ES-I3 (cell line): ENCODE data around the gene DHPS.
A peak's percentile ranks its signal among the peaks of the same experiment; 100 is the strongest.
"Not testable (repeated sequence)": the region's sequence is repeated elsewhere in the genome, so short reads cannot be mapped to it uniquely, and the experiment has no call there.

Experiments
- H3K36me3 ChIP-seq: 2 replicates; pipeline ENCODE4 v1.6.1; 2013; ENCODE audit warnings: mild to moderate bottlenecking, low read length, control low read depth, moderate library complexity; ENCODE audit not compliant: insufficient read depth
- H3K4me1 ChIP-seq: 2 replicates; pipeline ENCODE4 v1.6.1; 2013; ENCODE audit warnings: mild to moderate bottlenecking, control low read depth, low read length; ENCODE audit not compliant: insufficient read depth
- H3K9ac ChIP-seq: 2 replicates; pipeline ENCODE4 v1.6.1; 2013; ENCODE audit warnings: low read depth, mild to moderate bottlenecking, low read length, moderate library complexity
- H3K9me3 ChIP-seq: 2 replicates; pipeline ENCODE4 v1.6.1; 2013; ENCODE audit warnings: mild to moderate bottlenecking, low read length, moderate library complexity; ENCODE audit not compliant: control insufficient read depth, insufficient read depth

Gene DHPS

DNA sequence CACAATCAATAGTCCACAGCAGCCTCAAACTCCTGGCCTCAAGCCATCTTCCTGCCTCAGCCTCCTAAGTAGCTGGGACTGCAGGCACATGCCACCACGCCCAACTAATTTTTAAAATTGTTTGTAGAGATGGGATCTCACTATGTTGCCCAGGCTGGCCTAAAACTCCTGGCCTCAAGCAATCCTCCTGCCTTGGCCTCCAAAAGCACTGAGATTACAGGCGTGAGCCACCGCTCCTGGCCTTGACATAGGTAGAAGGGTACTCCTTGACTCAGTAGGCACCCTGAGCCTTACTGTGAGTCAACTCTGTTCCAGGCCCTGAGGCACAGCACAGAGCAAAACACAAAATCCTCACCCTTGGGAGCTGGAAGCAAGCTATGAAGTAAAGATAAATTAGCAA lies 34.2 kb upstream of the DHPS start:
- Histone ChIP-seq H3K9me3 (no peaks in the 10 kb centered on the region), H3K9ac (no peak overlapping the region), H3K36me3 (peaks cover 27% of the 10 kb centered on the region), H3K4me1 (peaks cover 4% of the 10 kb centered on the region; the same call in 1 of the 2 replicates)

DNA sequence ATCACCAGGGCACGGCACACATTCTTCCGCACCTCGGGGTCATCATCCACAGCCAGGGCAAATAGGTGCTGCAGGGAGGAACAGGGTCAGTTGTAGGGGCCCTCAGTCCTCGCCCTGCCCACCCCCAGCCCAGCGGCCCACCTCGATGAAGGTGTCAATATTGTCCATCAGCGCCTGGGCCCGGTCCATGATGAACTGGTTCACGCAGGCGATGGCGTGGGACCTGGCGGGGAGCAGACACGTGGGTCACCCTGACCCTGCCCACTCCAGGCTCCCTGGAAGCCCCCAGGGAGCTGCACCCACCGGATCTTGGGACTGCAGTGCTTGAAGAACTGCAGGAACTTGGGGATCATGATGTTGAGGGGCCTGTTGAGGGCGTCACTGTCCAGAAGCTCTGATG lies 33.4 kb upstream of the DHPS start:
- Histone ChIP-seq H3K4me1 (peaks cover under 1% of the 10 kb centered on the region; the same call in 1 of the 2 replicates), H3K36me3 (peaks cover 33% of the 10 kb centered on the region), H3K9ac (no peak overlapping the region), H3K9me3 (no peaks in the 10 kb centered on the region)

DNA sequence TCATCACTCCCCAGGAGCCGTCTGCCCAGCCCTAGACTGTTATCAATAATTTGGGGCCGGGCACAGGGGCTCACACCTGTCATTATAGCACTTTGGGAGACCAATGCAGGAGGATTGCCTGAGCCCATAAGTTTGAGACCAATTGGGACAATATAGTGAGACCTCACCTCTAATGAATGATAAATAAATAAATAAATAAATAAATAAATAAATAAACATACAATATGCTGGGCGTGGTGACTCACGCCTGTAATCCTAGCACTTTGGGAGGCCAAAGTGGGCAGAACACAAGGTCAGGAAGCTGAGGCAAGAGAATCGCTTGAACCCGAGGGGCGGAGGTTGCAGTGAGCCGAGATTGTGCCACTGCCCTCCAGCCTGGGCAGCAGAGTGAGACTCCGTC lies 31.6 kb upstream of the DHPS start:
- not testable (repeated sequence) for H3K9me3 ChIP-seq, H3K9ac ChIP-seq, H3K4me1 ChIP-seq
- H3K36me3 ChIP-seq, result peaks cover 31% of the 10 kb centered on the region

DNA sequence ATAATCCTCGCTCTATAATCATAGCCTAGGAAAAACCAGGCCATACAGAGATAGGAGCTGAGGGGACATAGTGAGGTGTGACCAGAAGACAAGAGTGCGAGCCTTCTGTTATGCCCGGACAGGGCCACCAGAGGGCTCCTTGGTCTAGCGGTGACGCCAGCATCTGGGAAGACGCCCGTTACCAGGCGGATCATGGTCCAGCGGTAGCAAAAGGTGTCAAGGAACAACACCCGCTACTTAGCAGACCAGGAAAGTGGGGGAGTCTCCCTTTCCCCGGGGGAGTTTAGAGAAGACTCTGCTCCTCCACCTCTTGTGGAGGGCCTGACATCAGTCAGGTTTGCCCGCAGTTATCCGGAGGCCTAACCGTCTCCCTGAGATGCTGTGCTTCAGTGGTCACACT lies 30.4 kb upstream of the DHPS start:
- not testable (repeated sequence) for H3K9me3 ChIP-seq, H3K4me1 ChIP-seq, H3K9ac ChIP-seq
- H3K36me3 ChIP-seq, result peaks cover 31% of the 10 kb centered on the region

DNA sequence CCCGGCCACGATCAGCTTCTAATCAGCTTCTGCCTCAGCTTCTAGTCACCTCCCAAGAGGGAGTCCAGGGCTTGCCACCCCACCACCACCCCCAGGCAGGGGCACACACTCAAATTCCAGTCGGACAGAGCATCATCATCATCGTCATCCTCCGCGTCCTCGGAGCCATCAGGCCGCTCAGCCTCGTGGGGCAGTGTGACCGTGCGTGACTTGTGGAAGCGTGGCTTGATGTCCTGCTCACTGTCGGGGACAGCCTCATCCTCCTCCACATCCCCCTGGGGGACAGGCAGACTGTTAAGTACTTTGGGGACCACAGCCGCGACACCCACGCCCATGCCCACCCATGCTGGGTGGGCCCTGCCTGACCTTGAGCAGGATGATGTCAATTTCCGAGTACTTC lies 29.5 kb upstream of the DHPS start:
- no peak overlapping the region for H3K9ac ChIP-seq
- H3K36me3 ChIP-seq, result peaks cover 25% of the 10 kb centered on the region
- H3K9me3 ChIP-seq, result no peaks in the 10 kb centered on the region
- no peaks in the 10 kb centered on the region for H3K4me1 ChIP-seq

GRCh38 chr19:12708641-12709040 lies 27.0 kb upstream of the DHPS start:
- H3K36me3 ChIP-seq, result peaks cover 20% of the 10 kb centered on the region

GRCh38 chr19:12706332-12706718 lies 24.6 kb upstream of the DHPS start:
- Histone ChIP-seq H3K36me3 (peaks cover 20% of the 10 kb centered on the region), H3K4me1 (no peaks in the 10 kb centered on the region), H3K9me3 (no peaks in the 10 kb centered on the region), H3K9ac (no peak overlapping the region)

More at GRCh38 chr19:12708641-12709040, 27.0 kb upstream of the DHPS start:
- H3K9me3 ChIP-seq, result no peaks in the 10 kb centered on the region
- no peaks in the 10 kb centered on the region for H3K4me1 ChIP-seq
- no peak overlapping the region for H3K9ac ChIP-seq

DNA sequence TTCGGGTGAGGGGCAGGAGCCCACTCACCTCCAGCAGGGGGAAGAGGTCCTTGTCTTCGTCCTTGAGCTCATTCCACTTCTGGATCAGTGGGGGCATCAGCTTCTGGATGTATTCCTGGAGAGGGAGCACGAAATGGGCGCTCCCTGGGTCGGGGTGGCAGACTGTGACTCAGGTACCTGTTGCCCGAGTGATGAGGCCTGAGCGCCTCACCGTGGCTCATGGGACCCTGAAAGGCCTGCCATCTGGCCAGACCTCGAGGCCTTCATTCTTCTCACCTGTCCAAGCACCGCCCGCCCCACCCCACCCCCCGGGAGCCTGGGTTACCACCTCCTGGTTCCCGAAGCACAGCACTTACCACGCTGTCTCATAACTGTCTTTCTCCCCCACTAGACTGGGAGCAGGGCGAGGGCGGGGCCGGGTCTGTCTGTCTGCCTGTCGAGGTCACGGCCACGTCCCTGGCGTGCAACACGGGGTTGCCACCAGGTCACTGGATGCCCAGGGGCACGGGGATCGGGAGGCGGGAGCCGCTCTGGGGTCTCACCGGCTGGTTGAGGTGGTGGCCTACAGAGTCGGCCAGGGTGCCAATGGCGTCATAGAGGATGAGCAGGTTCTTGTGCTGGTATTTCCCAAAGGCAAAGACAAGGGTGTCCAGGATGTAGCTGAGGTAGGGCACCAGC lies 24.1 kb upstream of the DHPS start:
- Histone ChIP-seq H3K9ac (no peak overlapping the region), H3K36me3 (peaks cover 17% of the 10 kb centered on the region), H3K4me1 (no peaks in the 10 kb centered on the region), H3K9me3 (no peaks in the 10 kb centered on the region)

DNA sequence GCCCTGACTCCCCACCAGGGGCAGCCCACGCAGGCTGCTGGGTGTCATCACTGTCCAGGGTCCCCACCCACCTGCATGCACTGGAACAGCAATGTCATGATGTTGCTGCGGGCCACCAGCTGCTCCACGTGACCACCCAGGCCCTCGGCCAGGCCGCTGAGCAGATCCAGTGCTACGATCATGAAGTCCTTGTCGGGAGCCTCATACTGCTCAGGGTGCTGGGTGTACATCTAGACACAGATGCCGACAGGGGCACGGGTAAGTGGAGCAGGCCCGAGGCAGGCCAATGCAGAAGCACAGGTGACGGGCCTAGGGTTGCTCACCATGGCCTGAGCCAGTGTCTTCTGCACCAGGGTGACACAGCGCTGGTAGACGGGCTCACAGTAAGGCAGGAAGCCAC lies 23.5 kb upstream of the DHPS start:
- no peaks in the 10 kb centered on the region for H3K4me1 ChIP-seq
- no peak overlapping the region for H3K9ac ChIP-seq
- H3K36me3 ChIP-seq, result peaks cover 12% of the 10 kb centered on the region
- no peaks in the 10 kb centered on the region for H3K9me3 ChIP-seq

- H3K36me3 ChIP-seq, result peaks cover 12% of the 10 kb centered on the region
- H3K9me3 ChIP-seq, result no peaks in the 10 kb centered on the region
- no peak overlapping the region for H3K9ac ChIP-seq
- no peaks in the 10 kb centered on the region for H3K4me1 ChIP-seq
Measured at GRCh38 chr19:12703046-12703445, 21.4 kb upstream of the DHPS start.

DNA sequence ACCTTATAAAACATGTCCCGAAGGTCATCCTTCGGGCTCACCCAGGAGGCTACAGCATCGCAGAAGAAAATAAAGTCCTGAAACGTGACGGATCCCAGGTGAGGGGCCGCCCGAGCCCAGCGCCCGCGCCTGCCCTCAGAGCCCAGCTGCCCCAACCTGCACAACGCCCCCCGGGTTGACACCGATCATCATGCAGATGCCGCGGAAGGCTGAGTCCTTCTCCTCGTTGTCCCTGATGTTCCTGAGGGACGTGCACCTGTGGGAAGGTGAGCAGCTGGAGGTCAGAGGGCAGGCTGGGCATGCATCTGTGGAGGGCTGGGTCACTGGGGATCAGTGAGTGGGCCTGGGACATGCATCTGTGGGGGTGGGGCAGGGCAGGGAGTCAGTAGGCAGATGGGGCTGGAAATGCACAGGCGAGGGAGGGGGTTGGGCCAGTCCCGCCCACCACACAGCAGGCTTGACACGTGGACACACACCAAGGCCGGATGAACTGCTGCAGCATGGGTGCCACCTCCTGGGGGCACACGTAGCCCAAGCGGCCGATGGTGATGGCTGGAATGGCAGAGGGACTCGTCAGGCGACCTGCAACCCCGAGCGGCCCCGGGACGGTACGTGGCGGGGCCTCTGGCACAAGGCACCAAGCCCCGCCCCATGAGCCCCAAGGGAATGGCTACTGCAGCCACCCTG lies 20.1 kb upstream of the DHPS start:
- Histone ChIP-seq H3K9ac (no peak overlapping the region), H3K9me3 (no peaks in the 10 kb centered on the region), H3K36me3 (peaks cover 12% of the 10 kb centered on the region), H3K4me1 (no peaks in the 10 kb centered on the region)

DNA sequence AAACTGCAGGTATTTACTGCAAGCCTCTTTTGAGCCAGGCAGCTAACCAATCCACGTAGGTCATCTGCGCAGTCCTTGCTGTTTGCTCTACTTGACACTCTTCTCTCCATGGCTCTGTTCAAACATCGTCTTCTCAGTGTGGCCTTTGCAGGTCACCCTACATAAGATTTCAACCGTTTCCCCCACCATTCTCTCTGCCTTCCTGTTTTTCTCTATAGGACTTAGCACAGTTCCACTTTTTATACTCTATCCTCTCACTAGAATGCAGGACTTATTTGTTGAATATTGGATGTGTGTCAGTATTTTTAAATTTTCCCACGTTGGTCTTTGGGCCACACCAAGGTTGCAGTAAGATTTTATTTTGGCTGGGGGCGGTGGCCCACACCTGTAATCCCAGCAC lies 16.5 kb upstream of the DHPS start:
- no peaks in the 10 kb centered on the region for H3K4me1 ChIP-seq
- no peak overlapping the region for H3K9ac ChIP-seq
- peaks cover 10% of the 10 kb centered on the region; the same call in 1 of the 2 replicates for H3K36me3 ChIP-seq
- H3K9me3 ChIP-seq, result no peaks in the 10 kb centered on the region

- H3K4me1 ChIP-seq, H3K9ac ChIP-seq, H3K36me3 ChIP-seq, H3K9me3 ChIP-seq: not testable (repeated sequence)
Measured at GRCh38 chr19:12697425-12697824, 15.7 kb upstream of the DHPS start.

- H3K9me3 ChIP-seq, result no peaks in the 10 kb centered on the region
- H3K9ac ChIP-seq, result peak within 1 kb of the TSS; percentile 95
- no peaks in the 10 kb centered on the region for H3K4me1 ChIP-seq
- H3K36me3 ChIP-seq, result 0 out of 2 replicates have a peak, but pooled peaks cover 5% of the 10 kb centered on the region
Measured at GRCh38 chr19:12696366-12697335, 15.0 kb upstream of the DHPS start, which contains the start of gene FBXW9. Gene FBXW9 (minus strand): TSS chr19:12696631. CDS start chr19:12696581, 50 bp downstream.
